WERI-Rb-1 (cell line): ENCODE measurements around the gene PIP5K1C.
A peak's percentile ranks its signal among the peaks of the same experiment; 100 is the strongest.

Source experiments
- DNase-seq: peaks from one replicate; pipeline ENCODE4 v3.0.0-alpha.2; 2020
- H3K27ac ChIP-seq: fragments of 250-450 bp; sonication (Bioruptor Pico); 2 replicates; pipeline ENCODE4 v1.5.1; 2020; ENCODE audit warnings: mild to moderate bottlenecking, moderate library complexity
- H3K27me3 ChIP-seq: fragments of 250-450 bp; sonication (Bioruptor Pico); 2 replicates; pipeline ENCODE4 v1.5.1; 2021; ENCODE audit warnings: mild to moderate bottlenecking, low read depth, moderate library complexity; ENCODE audit not compliant: insufficient read depth, severe bottlenecking
- H3K36me3 ChIP-seq: fragments of 250-450 bp; sonication (Bioruptor Pico); 2 replicates; pipeline ENCODE4 v1.5.1; 2020; ENCODE audit warnings: mild to moderate bottlenecking, moderate library complexity
- H3K4me3 ChIP-seq: 2 replicates; pipeline ENCODE4 v1.5.1; 2011; ENCODE audit warnings: low read depth, mild to moderate bottlenecking, control low read depth, low read length
- H3K9me3 ChIP-seq: fragments of 250-450 bp; sonication (Bioruptor Pico); 2 replicates; pipeline ENCODE4 v1.5.1; 2021; ENCODE audit warnings: mild to moderate bottlenecking, moderate library complexity; ENCODE audit not compliant: severe bottlenecking
- TF ChIP-seq, protein P1 (sequence below): IDR thresholded peaks from 2 replicates; pipeline ENCODE4 v1.5.1; 2011; ENCODE audit warnings: low read depth, mild to moderate bottlenecking, control low read depth, inconsistent platforms, low read length

Gene PIP5K1C

GRCh38 chr19:3723883-3724282, 23.6 kb upstream of the PIP5K1C start:
- no peaks in the 10 kb centered on the region for H3K9me3 ChIP-seq
- H3K27ac ChIP-seq = peak overlapping the region; percentile 90
- DNase-seq = peak; percentile 96
- H3K27me3 ChIP-seq = no peaks in the 10 kb centered on the region
- H3K4me3 ChIP-seq = no peak overlapping the region
- H3K36me3 ChIP-seq = peaks cover 3% of the 10 kb centered on the region
- TF ChIP-seq, protein P1, sequence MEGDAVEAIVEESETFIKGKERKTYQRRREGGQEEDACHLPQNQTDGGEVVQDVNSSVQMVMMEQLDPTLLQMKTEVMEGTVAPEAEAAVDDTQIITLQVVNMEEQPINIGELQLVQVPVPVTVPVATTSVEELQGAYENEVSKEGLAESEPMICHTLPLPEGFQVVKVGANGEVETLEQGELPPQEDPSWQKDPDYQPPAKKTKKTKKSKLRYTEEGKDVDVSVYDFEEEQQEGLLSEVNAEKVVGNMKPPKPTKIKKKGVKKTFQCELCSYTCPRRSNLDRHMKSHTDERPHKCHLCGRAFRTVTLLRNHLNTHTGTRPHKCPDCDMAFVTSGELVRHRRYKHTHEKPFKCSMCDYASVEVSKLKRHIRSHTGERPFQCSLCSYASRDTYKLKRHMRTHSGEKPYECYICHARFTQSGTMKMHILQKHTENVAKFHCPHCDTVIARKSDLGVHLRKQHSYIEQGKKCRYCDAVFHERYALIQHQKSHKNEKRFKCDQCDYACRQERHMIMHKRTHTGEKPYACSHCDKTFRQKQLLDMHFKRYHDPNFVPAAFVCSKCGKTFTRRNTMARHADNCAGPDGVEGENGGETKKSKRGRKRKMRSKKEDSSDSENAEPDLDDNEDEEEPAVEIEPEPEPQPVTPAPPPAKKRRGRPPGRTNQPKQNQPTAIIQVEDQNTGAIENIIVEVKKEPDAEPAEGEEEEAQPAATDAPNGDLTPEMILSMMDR = no peak

DNA sequence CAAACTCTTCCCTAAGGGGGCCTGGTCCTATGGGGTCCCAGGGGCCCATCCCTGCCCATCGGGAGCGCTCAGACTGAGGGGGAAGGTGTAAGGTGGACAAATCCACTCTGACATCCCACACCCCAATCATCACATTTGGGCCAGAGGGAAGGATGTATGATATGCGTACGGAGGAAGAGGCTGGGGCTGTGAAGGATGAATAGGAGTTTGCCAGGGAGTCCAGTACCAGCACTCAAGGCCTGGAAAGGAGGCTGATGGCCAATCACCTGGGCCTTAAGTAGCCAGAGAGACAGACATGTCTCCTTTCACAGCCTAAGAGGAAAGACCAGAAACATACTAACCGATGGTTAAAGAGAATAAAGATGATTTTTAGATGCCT, 22.8 kb upstream of the PIP5K1C start:
- Histone ChIP-seq H3K9me3 (no peaks in the 10 kb centered on the region), H3K27ac (peak overlapping the region; percentile 90), H3K27me3 (no peaks in the 10 kb centered on the region), H3K36me3 (peaks cover 3% of the 10 kb centered on the region), H3K4me3 (no peak overlapping the region)
- TF ChIP-seq, protein P1 = no peak
- DNase-seq = no peak

DNA sequence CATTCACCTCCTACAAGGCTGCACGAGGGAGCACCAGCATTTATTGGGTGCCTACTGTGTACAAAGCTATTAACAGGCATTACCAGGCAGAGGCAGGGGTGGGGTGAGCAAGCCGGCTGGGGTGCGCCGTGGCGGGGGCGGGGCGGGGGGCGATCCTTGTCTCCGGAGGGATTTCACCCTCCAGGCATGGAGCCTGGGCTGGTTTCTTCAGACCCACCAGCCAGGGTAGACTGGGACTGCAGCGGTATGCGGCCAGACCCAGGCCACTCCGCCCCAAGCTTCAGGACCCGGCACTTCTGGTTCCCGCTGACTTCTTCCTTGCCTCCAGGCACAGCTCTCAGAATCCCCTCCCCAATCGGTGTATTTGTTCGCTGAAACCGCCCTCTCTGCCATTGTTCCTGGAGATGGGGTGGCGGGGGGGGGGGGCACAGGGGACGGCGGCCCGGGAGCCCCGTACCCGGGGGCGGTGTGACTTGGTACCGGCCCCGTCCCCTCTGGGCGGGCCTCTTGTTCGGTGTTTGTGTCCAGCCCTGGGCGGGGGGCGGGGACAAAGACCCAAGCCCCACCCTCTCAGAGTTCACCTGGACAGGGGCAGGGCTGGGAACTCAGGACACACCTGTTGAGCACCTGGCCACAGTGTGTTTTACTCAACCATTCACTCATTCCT, 22.3 kb upstream of the PIP5K1C start:
- H3K27me3 ChIP-seq = no peaks in the 10 kb centered on the region
- peak; percentile 68 for DNase-seq
- H3K4me3 ChIP-seq = peak overlapping the region; percentile 74

GRCh38 chr19:3721887-3722442, 21.7 kb upstream of the PIP5K1C start:
- Histone ChIP-seq H3K4me3 (peak overlapping the region; percentile 74), H3K27me3 (no peaks in the 10 kb centered on the region), H3K36me3 (peaks cover 3% of the 10 kb centered on the region), H3K27ac (peak overlapping the region; percentile 47), H3K9me3 (no peaks in the 10 kb centered on the region)
- TF ChIP-seq, protein P1 = no peak
- DNase-seq = no peak

More for the DNA sequence above, 22.3 kb upstream of the PIP5K1C start:
- Histone ChIP-seq H3K36me3 (peaks cover 3% of the 10 kb centered on the region), H3K27ac (peak overlapping the region; percentile 90), H3K9me3 (no peaks in the 10 kb centered on the region)
- TF ChIP-seq, protein P1 = no peak

GRCh38 chr19:3721131-3721886, 21.0 kb upstream of the PIP5K1C start:
- no peaks in the 10 kb centered on the region for H3K9me3 ChIP-seq
- peak; percentile 97 for DNase-seq
- peak overlapping the region; percentile 74 for H3K4me3 ChIP-seq
- peak overlapping the region; percentile 47 for H3K27ac ChIP-seq
- no peaks in the 10 kb centered on the region for H3K27me3 ChIP-seq
- peaks cover 3% of the 10 kb centered on the region for H3K36me3 ChIP-seq
- TF ChIP-seq, protein P1 = no peak
